Adipose tissue (tissue), 3 donors: Measurements from ENCODE around the gene CCDC74B. TPM values are rescaled to one million over a fixed set of nuclear protein-coding genes. Genes with fewer than 3 reads are reported as not detected.
"Not testable (repeated sequence)": the region's sequence is repeated elsewhere in the genome, so short reads cannot be mapped to it uniquely, and the experiment has no call there.

ENCODE experiments used
- H3K27ac ChIP-seq: one replicate; pipeline ENCODE4 v1.5.1; 2013; ENCODE audit warnings: low read depth, low read length
- WGBS, 3 donors: extraction: QIAGEN DNeasy Blood & Tissue Kit; methylation state at CpG; one replicate each; pipeline ENCODE4 v1.1.7; 2013; 5-methylcytosine and 5-hydroxymethylcytosine counted together
- polyA plus RNA-seq, 3 donors: library from polyadenylated mRNA; stranded (reverse); fragments of 200-250 nt; gene quantifications; one replicate each; pipeline ENCODE4 v1.2.3, GENCODE V29; 2013
- donor health status: healthy with polysubstance abuse.
- donor health status: Bipolar disorder and iron deficiency.
- donor health status: healthy.

CCDC74B gene
- polyA plus RNA-seq, 3 donors = 0.94 to 3.1 (median 1.1) TPM

- WGBS, 3 donors = 91 to 94% (median 93%) methylated on average over 18 to 22 of the region's 23 CpGs
- H3K27ac ChIP-seq = not testable (repeated sequence)
Measured at GRCh38 chr2:130153721-130154422, 9.0 kb upstream of the CCDC74B start.

- WGBS, 3 donors = 91 to 96% (median 94%) methylated on average over 21 to 25 of the region's 25 CpGs
- H3K27ac ChIP-seq = no peak overlapping the region
Measured at GRCh38 chr2:130152816-130153595, 8.1 kb upstream of the CCDC74B start.

DNA sequence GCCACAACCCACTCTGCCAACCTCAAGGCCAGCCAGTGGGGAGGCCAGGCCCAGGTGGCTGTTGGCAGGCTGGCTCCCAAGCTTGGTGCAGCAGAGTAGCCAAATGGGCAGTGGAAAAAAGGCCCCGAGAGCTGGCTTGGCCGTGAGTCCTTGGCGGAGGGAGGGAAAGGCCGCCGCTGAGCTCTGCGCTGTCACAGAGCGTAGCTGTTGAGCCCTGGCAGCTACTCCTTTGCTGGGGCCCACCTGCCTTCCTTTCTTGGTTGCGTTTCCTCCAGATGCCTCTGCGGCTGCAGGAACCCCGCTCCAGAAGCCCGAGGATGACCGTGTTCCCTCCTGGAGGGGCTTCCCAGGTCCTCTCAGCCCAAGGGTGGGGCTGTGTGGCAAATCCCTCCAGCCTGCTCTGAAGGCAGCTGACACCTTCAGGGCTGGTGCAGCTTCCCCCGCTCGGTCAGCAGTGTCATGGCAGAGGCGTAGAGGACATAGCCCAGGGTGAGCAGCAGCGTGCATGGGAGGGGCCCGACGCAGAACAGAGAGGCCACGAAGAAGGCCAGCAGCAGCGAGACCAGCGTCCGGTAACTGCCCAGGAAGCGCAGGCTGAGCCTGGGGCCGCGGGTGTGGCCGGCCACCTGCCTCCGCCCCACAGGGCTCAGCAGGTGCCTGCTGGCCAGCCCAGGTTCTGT, 7.4 kb upstream of the CCDC74B start:
- 93 to 96% (median 96%) methylated on average over 12 to 23 of the region's 27 CpGs for WGBS, 3 donors
- H3K27ac ChIP-seq = not testable (repeated sequence)

GRCh38 chr2:130151145-130151512, 6.2 kb upstream of the CCDC74B start:
- 65 to 77% (median 68%) methylated on average over 5 of the region's 5 CpGs for WGBS, 3 donors

GRCh38 chr2:130150181-130151144, 5.6 kb upstream of the CCDC74B start:
- 87 to 91% (median 88%) methylated on average over 23 of the region's 23 CpGs for WGBS, 3 donors

More at GRCh38 chr2:130151145-130151512, 6.2 kb upstream of the CCDC74B start:
- not testable (repeated sequence) for H3K27ac ChIP-seq

GRCh38 chr2:130148515-130148914, 3.6 kb upstream of the CCDC74B start:
- 43 to 56% (median 53%) methylated on average over 6 of the region's 6 CpGs for WGBS, 3 donors
- not testable (repeated sequence) for H3K27ac ChIP-seq

More at GRCh38 chr2:130150181-130151144, 5.6 kb upstream of the CCDC74B start:
- H3K27ac ChIP-seq = no peak overlapping the region

GRCh38 chr2:130143266-130144039, 1.5 kb downstream of the CCDC74B start:
- 40 to 62% (median 47%) methylated on average over 14 to 21 of the region's 28 CpGs for WGBS, 3 donors
- H3K27ac ChIP-seq = not testable (repeated sequence)

DNA sequence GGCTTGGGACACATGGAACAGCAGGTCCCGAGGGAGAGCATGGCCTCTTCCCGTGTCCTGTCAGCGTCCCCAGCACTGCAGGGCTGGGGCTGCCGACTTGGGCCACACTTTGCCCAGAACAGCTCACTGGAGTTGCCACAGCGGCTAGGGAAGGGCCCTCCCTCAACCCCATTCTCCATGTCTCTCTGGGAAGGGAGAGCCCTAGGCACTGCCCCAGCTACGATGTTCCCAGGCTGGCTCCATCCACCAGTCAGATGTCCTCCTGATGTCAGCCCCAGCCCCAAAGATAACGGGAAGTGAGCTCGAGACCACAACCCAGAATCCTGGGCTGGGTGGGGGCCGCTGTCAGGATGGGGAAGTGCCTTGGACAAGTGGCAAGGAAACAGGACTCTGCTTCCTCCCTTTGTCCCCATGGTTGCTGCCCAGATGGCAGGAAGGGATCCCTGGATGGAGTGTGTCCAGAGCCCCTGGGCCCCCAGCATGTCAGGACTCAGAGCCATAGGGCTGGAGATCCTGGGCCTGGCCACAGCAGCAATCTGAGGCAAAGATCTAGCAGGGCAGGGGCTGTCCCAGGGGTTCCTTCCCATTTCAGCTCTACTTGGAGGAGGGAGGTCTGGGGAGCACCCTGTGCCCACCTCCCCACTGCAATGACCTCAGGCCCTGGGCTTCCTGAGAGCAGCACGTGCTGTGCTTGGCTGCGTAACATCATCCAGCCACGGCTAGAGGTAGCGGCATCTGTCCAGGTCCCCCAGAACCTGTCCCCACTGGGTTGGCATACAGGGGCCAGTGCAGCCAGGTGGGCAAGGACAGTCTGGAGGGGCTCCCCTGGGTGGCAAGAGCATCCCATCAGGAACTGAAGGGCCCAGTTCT, 2.3 kb downstream of the CCDC74B start:
- not testable (repeated sequence) for H3K27ac ChIP-seq
- WGBS, 3 donors = 76 to 85% (median 81%) methylated on average over 13 of the region's 13 CpGs

DNA sequence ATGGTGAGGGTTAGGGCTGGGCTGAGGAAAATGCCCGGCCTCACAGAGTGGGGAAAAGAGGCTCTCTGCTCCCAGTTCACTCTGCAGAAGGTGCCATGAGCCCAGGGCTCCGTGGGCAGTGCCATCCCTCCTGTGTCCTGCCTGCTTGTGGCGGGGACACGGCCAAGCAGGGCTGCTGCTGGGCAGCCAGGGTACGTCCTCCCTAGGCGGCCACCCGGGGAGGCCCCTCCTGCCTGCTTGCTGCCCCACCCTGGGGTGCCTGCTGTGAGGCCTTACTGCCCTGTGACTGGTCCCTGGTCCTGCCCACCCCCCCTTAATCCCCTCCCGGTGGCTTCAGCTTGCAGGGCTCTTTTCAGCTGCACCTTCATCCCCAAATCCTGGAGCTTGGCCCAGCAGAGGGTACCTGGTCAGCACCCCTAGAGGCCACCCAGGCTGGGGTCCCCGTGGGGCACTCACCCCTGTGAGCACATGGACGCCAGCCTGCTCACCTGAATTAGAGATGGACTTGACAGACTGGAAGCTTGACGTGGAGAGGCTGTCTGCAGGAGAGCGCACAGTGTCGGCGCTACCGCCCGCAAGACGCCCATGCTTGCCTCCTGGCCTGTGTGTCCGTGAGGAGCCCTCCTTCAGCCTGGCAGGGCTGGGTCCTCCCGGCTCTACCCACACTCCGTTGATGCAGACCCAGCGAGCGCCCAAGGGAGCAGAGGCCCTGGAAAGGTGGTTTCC, 3.1 kb downstream of the CCDC74B start:
- 90 to 92% (median 91%) methylated on average over 9 to 17 of the region's 22 CpGs for WGBS, 3 donors
- not testable (repeated sequence) for H3K27ac ChIP-seq

GRCh38 chr2:130141002-130141401, 3.9 kb downstream of the CCDC74B start:
- not testable (repeated sequence) for H3K27ac ChIP-seq
- WGBS, 3 donors = 90 to 94% (median 93%) methylated on average over 3 to 4 of the region's 6 CpGs

DNA sequence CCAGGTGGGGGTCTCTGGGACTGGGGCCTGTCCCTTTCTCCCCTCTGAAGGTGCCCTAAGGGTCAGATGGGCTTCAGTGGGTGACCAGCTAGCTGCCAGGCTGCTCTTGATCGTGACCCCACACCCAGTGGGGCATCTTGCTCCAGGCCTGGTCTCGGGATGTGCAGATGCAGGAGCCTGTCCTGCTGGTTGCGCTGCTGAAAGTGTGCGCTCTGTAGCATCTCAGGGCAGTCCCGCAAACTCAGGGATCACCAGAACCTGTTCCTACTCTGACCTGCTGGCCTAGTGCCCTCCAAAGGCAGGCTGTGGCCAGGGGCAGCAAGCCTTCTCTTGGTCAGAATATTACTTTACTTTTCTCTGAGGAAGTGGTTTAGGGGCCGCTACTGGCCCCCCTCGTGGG, 4.4 kb downstream of the CCDC74B start:
- WGBS, 3 donors = 87 to 95% (median 91%) methylated on average over 5 to 7 of the region's 7 CpGs
- H3K27ac ChIP-seq = not testable (repeated sequence)

- not testable (repeated sequence) for H3K27ac ChIP-seq
- 85 to 94% (median 87%) methylated on average over 25 to 26 of the region's 30 CpGs for WGBS, 3 donors
Measured at GRCh38 chr2:130139331-130140280, 5.3 kb downstream of the CCDC74B start.

DNA sequence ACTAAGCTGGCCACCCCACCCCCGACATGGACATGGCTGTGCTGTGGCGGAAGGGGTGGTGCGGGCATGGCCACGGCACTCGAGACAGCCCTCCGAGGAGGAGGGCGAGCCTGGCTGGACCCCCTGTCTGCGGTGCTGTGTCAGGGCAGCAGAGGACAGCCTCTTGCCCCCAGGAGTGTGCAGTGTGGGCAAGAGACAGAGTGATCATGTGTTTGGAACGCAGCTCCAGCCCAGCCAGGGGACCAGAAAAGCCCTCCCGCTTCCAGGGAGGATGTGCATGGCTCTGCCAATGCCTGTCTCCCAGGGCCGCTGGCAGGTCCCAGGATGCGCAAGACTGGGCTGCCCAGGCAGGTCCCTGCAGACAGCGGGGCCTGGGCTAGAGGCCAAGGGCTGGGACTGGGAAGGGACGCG, 6.1 kb downstream of the CCDC74B start:
- 68 to 86% (median 69%) methylated on average over 14 to 15 of the region's 15 CpGs for WGBS, 3 donors
- H3K27ac ChIP-seq = not testable (repeated sequence)

DNA sequence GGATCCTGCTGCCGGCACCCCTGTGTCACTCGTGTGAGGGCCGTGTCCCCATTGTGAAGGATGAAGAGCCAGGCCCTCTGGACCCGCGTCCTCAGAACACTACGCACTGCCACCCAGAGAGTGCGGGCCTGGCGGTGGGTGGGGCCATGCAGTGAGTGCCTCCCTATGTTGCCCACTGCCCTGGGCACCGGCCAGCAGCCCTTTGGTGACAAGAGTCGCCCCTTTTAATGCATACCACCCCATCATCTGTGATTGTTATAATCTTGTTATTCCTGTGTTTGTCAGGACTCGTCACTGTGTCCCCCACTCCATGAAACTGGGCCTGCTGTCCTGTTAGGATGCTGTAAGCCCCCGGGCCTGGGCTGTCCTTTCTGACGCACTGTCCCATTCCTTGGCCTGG, 6.6 kb downstream of the CCDC74B start:
- WGBS, 3 donors = 79 to 86% (median 86%) methylated on average over 7 to 10 of the region's 13 CpGs
- not testable (repeated sequence) for H3K27ac ChIP-seq

GRCh38 chr2:130137118-130137517, 7.8 kb downstream of the CCDC74B start:
- not testable (repeated sequence) for H3K27ac ChIP-seq
- 76 to 84% (median 79%) methylated on average over 4 to 5 of the region's 5 CpGs for WGBS, 3 donors
